IPS-11a (cell line): ENCODE data around the gene PCAT6.
"Not testable (repeated sequence)": the region's sequence is repeated elsewhere in the genome, so short reads cannot be mapped to it uniquely, and the experiment has no call there.

ENCODE experiments used
- H3K4me3 ChIP-seq: one replicate; pipeline ENCODE4 v1.5.1; 2013; ENCODE audit warnings: low read depth, low read length, control low read depth

The PCAT6 gene

DNA sequence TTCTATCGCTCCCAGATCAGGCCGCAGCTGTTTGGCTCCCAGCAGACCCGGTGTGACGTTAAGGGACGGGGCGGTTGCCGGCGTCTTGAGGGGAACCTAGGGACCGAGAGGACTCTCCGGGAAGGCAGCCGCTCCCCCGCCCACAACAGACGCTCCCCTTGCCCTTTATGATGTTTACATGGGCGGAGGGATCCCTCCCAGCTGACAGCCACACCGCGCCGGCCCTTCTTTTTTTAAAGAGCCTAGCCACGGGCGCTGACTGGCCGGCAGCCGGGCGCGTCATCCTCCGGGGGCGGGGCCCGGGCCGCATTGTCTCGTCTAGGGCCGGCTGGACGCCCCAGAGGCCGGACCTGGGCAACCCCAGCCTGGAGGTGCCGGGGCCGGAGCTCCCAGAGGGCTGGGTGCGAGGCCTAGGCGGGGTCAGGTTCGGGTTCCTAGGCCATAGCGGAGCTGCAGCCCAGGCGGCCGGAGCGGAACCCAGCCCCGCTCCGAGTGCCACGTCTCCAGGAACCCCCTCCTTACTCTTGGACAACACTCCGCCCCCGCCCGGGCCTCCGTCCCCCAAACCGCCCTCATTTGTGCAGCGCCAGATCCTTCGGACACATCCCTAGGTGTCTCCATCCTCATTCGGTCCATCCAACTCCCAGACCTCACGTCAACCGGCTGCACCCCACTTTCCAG lies at the start of gene PCAT6:
Gene PCAT6 (plus strand): TSS at position 340 of the 681 bp plus-strand sequence.
- peak within 1 kb of the TSS; percentile 60 for H3K4me3 ChIP-seq

DNA sequence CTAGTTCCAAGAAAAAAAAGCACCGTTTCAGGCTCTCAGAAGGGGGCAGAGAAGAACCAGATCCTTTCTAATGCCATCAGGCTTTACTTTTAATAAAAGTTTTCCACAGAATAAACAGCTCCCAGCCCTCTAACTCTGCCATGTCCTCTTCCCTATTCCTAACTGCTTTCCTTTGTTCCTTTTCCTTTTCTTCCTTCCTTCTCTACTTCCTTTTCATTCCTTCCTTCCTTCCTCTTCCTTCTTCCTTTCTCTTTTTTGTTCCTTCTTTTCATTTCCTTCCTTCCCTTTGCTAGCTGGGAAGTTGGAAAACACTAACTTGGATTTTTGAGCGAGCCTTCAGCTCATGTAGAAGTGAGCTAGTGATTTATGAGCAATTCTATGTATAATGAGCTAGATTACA lies 48.7 kb upstream of the PCAT6 start:
- no peak overlapping the region for H3K4me3 ChIP-seq

DNA sequence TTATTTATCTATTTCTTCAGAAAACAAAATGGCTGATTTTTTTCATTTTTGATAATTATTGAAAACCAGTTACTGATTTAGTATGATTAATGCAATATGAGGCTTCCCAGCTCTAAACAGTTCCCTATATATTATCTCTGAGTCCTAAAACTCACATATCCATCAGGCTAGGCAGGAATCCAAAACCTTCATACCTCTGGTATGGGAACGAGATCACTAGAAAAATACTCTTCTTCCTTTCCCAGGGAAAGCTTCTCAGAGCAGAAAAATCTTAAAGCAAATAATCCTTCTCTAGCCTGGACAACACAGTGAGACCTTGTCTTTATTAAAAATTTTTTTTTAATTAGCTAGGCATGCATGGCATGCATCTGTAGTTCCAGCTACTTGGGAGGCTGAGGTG lies 45.0 kb upstream of the PCAT6 start:
- no peak overlapping the region for H3K4me3 ChIP-seq

DNA sequence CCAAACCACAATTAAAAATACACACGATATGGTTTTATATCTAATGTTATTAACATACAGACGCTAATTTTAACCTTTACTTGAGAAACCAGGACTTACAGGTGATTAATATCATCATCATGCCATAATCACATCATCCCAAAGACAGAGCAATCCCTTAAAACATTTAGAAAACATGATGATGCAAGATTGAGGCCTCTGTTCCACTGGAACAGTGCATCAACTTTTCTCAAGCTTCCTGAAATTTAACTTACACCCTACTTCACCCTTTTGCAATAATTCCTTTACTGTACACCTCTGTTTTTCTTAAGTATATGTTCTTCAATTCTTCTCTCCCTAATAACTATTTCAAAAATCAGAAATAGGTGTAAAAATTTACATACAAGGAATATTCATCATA lies 40.6 kb upstream of the PCAT6 start:
- H3K4me3 ChIP-seq, result no peak overlapping the region

DNA sequence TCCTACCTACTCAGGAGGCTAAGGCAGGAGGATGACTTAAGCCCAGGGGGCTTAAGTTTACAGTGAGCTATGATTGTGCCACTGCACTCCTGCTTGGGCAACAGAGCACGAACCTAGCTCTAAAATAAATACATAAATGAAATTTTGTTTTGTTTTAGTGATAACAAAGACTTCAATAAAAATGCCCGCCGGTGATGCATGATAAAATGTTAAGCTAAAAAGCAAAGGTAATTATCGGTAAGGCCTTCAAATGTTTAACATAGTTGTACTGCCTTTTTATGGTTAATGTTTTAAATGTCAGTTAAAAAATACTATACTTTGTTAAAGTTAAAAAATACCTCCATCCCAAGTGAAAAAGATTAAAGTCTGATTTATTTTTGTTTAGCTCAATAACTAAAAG lies 29.6 kb upstream of the PCAT6 start:
- H3K4me3 ChIP-seq, result no peak overlapping the region

DNA sequence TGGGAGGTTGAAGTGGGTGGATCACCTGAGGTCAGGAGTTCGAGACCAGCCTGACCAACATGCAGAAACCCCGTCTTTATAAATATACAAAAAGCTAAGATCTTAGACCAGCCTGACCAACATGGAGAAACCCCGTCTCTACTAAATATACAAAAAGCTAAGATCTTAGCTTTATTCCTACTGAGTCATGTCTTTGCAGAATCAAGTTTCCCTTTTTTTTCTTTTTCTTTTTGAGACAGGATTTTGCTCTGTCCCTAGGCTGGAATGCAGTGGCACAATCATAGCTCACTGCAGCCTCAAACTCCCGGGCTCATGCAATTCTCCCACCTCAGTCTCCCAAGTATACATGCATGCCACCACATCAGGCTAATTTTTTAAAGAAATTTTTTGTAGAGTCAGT lies 23.9 kb upstream of the PCAT6 start:
- no peak overlapping the region for H3K4me3 ChIP-seq

DNA sequence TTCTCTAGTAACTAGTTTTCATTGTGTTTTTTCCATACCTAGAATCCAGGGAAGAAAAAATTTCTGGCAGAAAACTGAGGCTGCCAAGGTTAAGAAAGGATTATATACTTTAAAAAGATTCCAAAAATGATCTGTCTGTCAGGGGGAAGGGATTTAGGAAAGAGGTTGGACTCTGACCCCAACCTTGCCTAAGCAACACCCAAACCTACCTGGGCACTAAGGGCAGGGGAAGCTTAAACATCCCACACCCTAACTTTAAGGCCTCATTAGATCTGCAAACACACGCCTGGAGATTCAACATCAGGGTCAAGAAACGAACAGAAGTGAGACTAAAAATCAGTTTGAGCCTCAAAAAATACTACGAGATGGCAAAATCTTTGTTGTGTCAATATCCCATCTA lies 22.0 kb upstream of the PCAT6 start:
- no peak overlapping the region for H3K4me3 ChIP-seq

DNA sequence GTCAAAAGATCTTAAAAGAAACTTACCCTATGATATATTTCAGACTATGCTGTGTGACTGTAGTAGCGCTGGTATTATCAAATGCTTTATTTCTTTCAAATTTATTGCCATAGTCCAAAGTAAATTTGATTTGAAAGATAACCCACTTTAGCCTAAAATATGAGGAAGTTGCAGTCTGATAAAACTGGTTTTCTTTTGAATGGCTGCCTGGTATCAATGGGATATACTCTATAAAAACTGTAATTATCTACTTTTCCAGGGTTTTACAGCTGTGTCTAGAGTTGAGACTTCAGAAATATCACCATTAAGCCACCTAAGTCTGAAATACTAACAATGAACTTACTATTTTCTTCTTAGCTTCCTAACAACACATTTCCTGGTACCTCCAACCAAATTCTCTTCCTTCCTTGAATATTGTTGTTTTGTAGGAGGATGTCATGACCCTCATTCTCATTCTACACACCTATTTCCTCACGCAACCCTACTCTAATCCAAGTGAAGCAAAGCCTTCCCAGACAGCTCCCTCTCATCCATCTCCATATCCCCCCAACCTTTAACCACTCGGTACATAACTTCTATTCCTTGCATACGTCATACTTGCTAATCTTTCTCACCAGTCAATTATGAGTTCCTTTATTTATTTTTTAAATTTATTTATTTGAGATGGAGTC lies 19.5 kb upstream of the PCAT6 start:
- no peak overlapping the region for H3K4me3 ChIP-seq

DNA sequence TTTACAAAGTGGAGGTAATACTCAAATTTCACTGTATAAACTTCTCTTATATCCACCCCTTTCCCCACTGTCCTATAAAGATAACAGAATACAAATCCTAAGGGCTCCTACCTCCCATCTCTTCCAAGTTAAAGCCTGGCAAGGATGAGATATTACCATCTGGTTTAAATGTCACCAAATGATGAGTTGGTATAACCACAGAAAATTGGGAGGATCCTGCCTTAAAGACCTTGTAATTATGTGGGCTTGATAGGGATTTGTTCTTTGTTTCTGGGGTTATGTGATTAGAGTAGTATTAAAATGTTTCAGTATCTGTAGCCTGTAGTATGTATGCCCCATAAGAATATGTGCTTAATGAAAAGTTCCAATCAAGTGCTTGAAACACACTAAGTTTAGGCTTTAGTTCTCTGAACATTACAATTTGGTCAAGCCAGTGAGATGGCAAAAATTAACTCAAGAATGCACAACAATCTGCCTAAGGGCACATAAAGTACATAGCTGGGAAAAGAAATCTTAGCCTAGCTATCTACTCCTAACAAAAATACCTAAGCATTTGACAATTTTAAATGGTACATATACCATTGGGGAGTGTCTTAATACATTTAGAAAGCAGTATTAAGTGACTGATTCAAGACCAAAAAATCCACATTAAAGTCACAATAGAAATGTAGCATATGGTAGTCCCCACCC lies 16.6 kb upstream of the PCAT6 start:
- no peak overlapping the region for H3K4me3 ChIP-seq

DNA sequence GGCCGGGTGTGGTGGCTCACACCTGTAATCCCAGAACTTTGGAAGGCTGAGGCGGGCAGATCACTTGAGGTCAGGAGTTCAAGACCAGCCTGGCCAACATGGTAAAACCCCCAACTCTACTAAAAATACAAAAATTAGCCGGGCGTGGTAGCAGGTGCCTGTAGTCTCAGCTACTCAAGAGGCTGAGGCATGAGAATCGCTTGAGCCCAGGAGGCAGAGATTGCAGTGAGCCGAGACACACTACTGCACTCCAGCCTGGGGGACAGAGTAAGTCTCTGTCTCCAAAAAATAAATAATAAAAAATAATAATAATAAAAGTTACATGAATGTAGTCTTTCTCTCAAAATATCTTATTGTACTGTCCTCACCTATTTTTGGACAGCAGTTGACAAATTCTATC lies 15.8 kb upstream of the PCAT6 start:
- H3K4me3 ChIP-seq, result not testable (repeated sequence)

DNA sequence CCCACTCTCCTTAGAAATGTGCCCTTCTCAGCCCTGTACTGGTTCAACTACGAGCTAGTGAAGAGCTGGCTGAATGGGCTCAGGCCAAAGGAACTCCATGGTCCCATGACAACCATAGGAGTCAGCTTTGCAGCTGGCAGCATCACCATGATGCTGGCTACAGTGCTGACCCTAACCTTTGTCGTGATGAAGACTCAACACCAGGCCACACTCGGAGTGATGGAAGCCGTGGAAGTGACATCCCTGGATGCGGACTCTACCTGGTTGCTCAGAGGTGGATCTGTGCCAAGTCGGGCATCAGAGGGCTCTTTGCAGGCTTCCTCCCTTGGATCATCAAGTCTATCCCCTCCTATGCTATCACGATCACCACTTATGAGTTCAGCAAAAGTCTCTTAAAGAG lies 14.1 kb upstream of the PCAT6 start:
- no peak overlapping the region for H3K4me3 ChIP-seq

DNA sequence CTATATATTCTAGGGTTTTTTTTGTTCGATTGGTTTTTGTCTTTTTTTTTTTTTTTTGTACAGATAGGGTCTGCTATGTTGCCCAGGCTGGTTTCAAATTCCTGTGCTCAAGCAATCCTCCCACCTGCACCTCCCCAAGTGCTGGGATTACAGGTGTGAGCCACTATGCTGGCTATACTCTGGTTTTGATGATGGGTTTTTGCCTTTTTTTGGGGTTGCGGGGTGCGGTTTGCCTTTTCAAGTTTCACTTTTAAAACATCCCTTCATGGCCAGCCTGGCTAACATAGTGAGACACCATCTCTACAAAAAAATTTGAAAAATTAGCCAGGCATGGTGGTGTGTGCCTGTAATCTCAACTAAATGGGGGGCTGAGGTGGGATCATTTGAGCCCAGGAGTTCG lies 12.5 kb upstream of the PCAT6 start:
- no peak overlapping the region for H3K4me3 ChIP-seq

DNA sequence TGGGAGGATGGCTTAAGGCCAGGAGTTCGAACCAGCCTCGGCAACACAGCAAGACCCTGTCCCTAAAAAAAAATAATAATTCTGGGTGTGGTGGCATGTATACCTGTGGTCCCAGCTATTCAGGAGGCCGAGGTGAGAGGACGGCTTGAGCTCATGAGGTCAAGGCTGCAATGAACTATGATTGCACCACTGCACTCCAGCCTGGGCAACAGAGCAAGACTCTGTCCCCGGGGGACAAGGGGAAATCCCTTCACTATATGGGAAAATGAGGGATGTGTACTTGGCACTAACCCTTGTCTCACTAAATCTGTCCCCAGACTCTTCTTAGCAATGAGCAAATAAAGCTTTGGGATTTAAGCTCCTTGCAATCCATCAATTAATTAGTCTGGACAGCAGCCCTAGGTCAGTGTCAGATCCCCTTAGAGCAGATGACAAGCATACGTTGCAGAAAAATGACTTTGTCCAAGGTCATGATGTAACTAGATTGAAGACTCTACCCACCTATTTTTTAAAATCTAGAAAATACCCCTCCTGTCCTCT lies 11.9 kb upstream of the PCAT6 start:
- H3K4me3 ChIP-seq, result no peak overlapping the region

DNA sequence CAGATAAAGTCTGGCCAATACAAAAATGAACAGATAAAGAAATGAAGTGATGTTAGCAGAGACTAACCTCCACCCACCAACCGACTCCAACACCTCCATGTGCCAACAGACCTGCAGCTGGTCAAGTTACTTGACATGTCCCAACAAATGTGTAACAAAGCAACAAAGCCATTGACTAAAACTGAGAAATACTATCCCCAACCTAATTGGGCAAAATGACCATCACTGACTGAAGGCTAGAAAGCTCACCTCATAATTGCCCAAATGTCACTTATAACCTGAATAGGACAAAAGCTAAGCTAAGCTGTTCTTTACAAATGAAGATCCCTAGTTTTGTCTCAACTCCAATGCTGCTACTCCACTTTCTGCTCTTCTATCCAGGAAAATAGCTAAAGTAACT lies 10.0 kb upstream of the PCAT6 start:
- no peak overlapping the region for H3K4me3 ChIP-seq

DNA sequence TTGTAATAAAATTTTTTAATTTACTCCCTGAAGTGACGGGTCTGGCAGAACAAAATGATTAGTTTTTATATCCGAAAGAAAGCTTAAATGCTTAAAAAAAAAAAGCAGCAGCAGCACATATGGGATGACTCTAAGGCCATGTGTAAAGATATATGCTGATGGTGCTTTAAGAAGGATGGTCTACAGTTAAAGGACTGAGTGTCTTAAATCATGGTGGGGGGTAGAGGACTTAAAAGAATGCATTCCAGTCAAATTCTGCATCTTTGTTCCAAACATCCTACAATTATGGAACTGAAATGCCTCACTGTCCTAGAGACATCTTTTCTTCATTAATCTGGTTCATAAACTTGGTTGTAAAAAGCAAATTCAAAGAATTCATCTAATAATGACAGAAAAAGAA lies 9.6 kb upstream of the PCAT6 start:
- no peak overlapping the region for H3K4me3 ChIP-seq

DNA sequence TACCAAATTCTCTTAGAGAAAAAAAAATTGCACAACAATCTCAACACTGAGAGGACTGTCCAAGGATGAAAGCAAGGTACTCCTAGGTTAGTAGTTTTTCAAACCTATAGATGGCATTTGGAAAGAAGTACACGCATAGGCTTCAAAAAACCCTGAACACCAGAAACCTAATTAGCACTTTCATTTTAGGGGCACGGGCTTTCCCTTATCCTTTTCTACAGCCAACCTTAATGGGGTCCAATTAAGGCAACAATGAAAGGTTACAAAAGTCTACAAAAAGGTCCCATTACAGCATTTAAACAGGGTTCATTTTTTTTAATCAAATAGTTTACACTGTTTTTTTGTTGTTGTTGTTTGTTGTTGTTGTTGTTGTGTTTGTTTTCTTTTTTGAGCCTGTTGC lies 8.7 kb upstream of the PCAT6 start:
- no peak overlapping the region for H3K4me3 ChIP-seq

DNA sequence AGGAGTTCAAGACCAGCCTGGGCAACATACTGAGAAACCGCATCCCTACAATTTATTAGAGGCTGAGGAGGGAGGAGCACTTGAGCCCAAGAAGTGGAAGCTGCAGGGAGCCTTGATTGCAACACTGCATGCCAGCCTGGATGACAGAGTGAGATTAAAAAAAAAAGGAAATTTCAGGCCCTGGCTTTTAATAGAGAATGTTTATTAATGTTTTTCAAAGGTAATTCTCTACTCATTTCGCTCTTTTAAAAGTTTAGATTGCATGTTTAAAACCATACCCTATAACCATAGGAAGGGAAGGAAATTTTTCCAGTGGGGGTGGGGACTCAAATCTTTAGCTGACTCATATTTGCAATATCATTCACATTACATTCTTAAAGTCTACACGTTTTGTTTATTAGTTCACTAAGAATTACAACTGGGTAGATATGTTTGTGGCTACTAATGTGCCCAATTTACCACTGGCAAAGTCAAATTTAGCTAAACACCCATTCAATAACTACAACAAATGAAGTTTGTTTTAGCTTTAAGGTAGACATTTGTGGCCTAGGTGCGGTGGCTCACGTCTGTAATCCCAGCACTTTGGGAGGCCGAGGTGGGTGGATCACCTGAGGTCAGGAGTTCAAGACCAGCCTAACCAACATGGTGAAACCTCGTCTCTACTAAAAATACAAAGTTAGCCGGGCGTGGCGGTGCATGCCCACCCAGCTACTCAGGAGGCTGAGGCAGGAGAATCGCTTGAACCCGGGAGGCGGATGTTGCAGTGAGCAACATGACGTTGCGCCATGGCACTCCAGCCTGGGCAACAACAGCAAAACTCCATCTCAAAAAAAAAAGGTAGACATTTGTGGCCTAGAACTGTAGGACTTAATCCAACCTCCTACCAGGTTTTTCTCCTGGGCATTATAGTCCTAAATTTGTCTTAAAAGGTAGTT lies 7.5 kb upstream of the PCAT6 start:
- no peak overlapping the region for H3K4me3 ChIP-seq

DNA sequence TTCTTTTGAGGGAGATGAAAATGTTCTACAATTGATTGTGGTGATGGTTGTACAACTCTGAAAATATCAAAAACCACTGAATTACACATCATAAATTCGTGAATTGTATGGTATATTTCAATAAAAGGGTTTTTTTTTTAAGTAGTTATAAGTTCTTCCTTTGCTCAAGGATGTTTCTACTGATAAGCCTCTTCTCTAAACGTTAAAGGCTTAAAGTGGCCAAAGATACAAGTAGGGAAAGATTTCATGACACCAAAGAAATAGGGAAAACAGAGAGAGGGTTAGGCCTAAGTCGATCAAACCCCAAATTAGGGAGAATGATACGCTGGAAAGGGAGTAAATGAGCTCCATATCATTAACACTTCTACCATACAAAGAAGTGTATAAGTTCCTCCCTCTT lies 6.6 kb upstream of the PCAT6 start:
- H3K4me3 ChIP-seq, result no peak overlapping the region

DNA sequence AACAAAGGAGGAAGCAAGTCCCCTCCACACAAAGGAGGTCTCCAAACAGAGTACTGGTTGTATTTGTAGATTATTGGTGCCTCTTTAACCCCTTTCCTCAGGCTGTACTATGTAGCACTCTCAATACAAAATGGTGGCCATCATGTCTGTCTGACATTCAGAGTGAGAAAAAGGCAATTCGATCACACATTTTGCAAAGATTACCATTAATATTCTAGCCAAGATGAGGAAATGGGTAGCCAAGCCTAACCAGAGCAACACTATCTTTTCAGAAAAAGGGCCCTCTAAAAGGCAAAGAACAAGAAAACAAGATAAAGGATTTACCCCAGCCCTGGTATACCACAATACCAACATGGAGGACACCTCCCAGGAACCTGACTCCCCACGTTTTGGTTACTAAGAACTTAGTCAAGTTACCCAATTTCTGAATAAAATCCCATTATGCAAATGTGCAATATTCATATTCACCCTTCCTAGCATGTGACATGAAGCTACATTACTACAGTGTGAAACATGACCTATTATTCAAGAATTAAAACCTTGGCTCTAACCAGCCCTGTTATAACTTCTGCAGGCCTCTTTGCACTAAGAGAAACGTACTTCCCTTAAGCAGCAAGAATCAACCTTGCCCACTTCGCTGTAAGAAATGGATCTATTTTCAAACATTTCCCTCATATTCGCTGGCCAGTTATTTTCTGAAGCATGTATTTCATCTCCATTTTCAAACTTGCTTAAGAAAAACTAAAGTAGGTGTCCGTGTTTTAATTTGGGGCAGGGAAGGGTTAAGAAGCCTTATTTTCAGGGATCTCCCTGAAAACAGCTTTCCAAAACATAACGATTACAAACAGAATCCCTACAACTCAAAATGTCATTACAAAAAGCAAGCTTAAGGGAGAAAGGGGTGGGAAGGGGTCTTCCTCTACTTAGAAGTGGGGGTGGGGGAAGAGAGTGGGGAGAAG lies 4.6 kb upstream of the PCAT6 start:
- peak overlapping the region; percentile 98 for H3K4me3 ChIP-seq
